Measurements from ENCODE around the gene SHISA5.

DNA sequence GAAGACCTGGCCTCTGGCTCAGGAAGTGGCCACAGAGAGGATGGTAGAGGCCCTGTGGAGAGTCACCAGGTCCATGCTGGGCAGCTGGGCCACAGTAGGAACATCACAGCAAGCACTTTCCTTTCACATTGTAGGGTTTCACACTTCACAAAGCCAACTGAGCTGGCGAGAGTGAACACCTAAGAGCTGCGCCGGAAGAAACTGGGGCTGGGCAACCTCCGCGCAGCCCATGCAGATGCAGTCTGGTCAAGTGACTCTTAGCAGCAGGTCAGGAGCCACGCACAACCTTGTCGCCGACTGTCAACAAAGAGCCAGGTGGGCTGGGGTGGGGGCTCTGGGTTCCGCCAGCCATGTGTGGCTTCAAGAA is 15.3 kb upstream of the SHISA5 start:
- TF ChIP-seq CTCF (IDR thresholded peaks at IDR 0.05) (no peak), EP300 (IDR thresholded peaks at IDR 0.05) (no peak), POLR2A (IDR thresholded peaks at IDR 0.05) (no peak)

Measured in ovary (tissue), 3 donors.